IMR-90 (cell line): ENCODE data around the gene RGS19. TPM values are rescaled to one million over a fixed set of nuclear protein-coding genes. Genes with fewer than 3 reads are reported as not detected.
A peak's percentile ranks its signal among the peaks of the same experiment; 100 is the strongest.

ENCODE experiments used
- ATAC-seq: fragments of 200-7000 bp; cut with Tn5 transposase; 2 replicates; pipeline ENCODE4 v1.9.1; 2020; ENCODE audit warnings: low read depth, mild to moderate bottlenecking, moderate library complexity
- BruUV-seq: library from RNA; stranded (reverse); fragments of 400-500 nt; replicated peaks from 2 replicates; lab custom pipeline; 2021; lab: Mats Ljungman, UMichigan
- CTCF ChIA-PET: fragments of 300-600 bp; formaldehyde crosslinking; extraction: SDS; loops from one replicate; lab custom pipeline; 2021; ENCODE audit warnings: antibody characterized with exemption; lab: Yijun Ruan, JAX
- POLR2A ChIA-PET: fragments of 300-600 bp; sonication (Branson Sonifier 250); formaldehyde crosslinking; loops from one replicate; lab custom pipeline; 2022; ENCODE audit warnings: antibody characterized with exemption; ENCODE audit not compliant: unreplicated experiment; lab: Charles Lee
- DNase-seq: peaks from one replicate; pipeline ENCODE4 v3.0.0; 2013
- H2AFZ ChIP-seq: replicated peaks from 2 replicates; pipeline ENCODE3; 2013; ENCODE audit warnings: low read length, mild to moderate bottlenecking; ENCODE audit not compliant: poor library complexity
- H2AK5ac ChIP-seq: 2 replicates; pipeline ENCODE4 v1.6.1; 2013; ENCODE audit warnings: low read depth, low read length, inconsistent platforms
- H2AK9ac ChIP-seq: replicated peaks from 2 replicates; pipeline ENCODE3; 2013; ENCODE audit warnings: mild to moderate bottlenecking, low read depth, low read length, moderate library complexity; ENCODE audit not compliant: poor library complexity
- H2BK120ac ChIP-seq: 2 replicates; pipeline ENCODE4 v1.6.1; 2013; ENCODE audit warnings: low read depth, low read length, inconsistent platforms
- H2BK15ac ChIP-seq: 3 replicates; pipeline ENCODE4 v1.6.1; 2013; ENCODE audit warnings: low read depth, low read length, inconsistent platforms
- H2BK20ac ChIP-seq: 2 replicates; pipeline ENCODE4 v1.6.1; 2013; ENCODE audit warnings: low read depth, mild to moderate bottlenecking, inconsistent platforms, low read length, moderate library complexity
- H2BK5ac ChIP-seq: 2 replicates; pipeline ENCODE4 v1.6.1; 2013; ENCODE audit warnings: mild to moderate bottlenecking, low read depth, low read length, inconsistent platforms; ENCODE audit not compliant: poor library complexity, severe bottlenecking
- H3K14ac ChIP-seq: replicated peaks from 2 replicates; pipeline ENCODE4 v1.6.1; 2013; ENCODE audit warnings: low read depth, low read length, inconsistent platforms
- H3K18ac ChIP-seq: 2 replicates; pipeline ENCODE4 v1.6.1; 2013; ENCODE audit warnings: low read depth, low read length, control low read depth
- H3K23ac ChIP-seq: 2 replicates; pipeline ENCODE4 v1.6.1; 2013; ENCODE audit warnings: low read depth, low read length, inconsistent platforms
- H3K27ac ChIP-seq: 2 replicates; pipeline ENCODE4 v1.5.1; 2013; ENCODE audit warnings: mild to moderate bottlenecking, control low read depth, low read length; ENCODE audit not compliant: insufficient read depth
- H3K27me3 ChIP-seq: 2 replicates; pipeline ENCODE4 v1.6.1; 2013; ENCODE audit warnings: low read length; ENCODE audit not compliant: control insufficient read depth, insufficient read depth
- H3K36me3 ChIP-seq: 2 replicates; pipeline ENCODE4 v1.6.1; 2013; ENCODE audit warnings: low read length, mixed read lengths; ENCODE audit not compliant: control insufficient read depth, insufficient read depth
- H3K4ac ChIP-seq: 2 replicates; pipeline ENCODE4 v1.6.1; 2013; ENCODE audit warnings: low read depth, low read length, inconsistent platforms
- H3K4me1 ChIP-seq: 2 replicates; pipeline ENCODE4 v1.6.1; 2013; ENCODE audit warnings: low read length, mixed read lengths; ENCODE audit not compliant: control insufficient read depth, insufficient read depth
- H3K4me2 ChIP-seq: 2 replicates; pipeline ENCODE4 v1.6.1; 2013; ENCODE audit warnings: low read depth, mild to moderate bottlenecking, control low read depth, low read length, moderate library complexity
- H3K4me3 ChIP-seq: 2 replicates; pipeline ENCODE4 v1.5.1; 2013; ENCODE audit warnings: low read depth, mild to moderate bottlenecking, control low read depth, low read length, moderate library complexity; ENCODE audit not compliant: insufficient read depth
- H3K56ac ChIP-seq: 2 replicates; pipeline ENCODE4 v1.6.1; 2013; ENCODE audit warnings: low read length, inconsistent platforms; ENCODE audit not compliant: insufficient read depth; ENCODE audit errors: extremely low read depth
- H3K79me1 ChIP-seq, 2 experiments: 2 replicates each; pipeline ENCODE4 v1.6.1; 2013; ENCODE audit warnings: low read length in 2 of 2, inconsistent platforms in 1 of 2, low read depth in 1 of 2
- H3K9ac ChIP-seq: 2 replicates; pipeline ENCODE4 v1.6.1; 2013; ENCODE audit warnings: low read depth, low read length, control low read depth
- H3K9me1 ChIP-seq: 2 replicates; pipeline ENCODE4 v1.6.1; 2013; ENCODE audit warnings: low read length, inconsistent platforms; ENCODE audit not compliant: insufficient read depth
- H3K9me3 ChIP-seq: 2 replicates; pipeline ENCODE4 v1.6.1; 2013; ENCODE audit warnings: low read length; ENCODE audit not compliant: control insufficient read depth, insufficient read depth
- H4K20me1 ChIP-seq: 2 replicates; pipeline ENCODE4 v1.6.1; 2013; ENCODE audit warnings: low read length, inconsistent platforms; ENCODE audit not compliant: insufficient read depth
- H4K5ac ChIP-seq: 2 replicates; pipeline ENCODE4 v1.6.1; 2013; ENCODE audit warnings: mild to moderate bottlenecking, low read depth, low read length, control low read depth
- H4K8ac ChIP-seq, 2 experiments: 2 replicates each; pipeline ENCODE4 v1.6.1; 2013; ENCODE audit warnings: low read depth in 2 of 2, low read length in 2 of 2, control low read depth in 1 of 2, inconsistent platforms in 1 of 2
- H4K91ac ChIP-seq: 2 replicates; pipeline ENCODE4 v1.6.1; 2013; ENCODE audit warnings: low read depth, low read length, inconsistent platforms; ENCODE audit not compliant: insufficient read depth
- CEBPB ChIP-seq: IDR thresholded peaks from 2 replicates; pipeline ENCODE4 v1.6.1; 2012; ENCODE audit warnings: low read depth, low read length, improper control_type of control experiment
- CHD1 ChIP-seq: IDR thresholded peaks from 2 replicates; pipeline ENCODE4 v1.6.1; 2012; ENCODE audit warnings: low read depth, low read length, improper control_type of control experiment
- CTCF ChIP-seq: conservative IDR thresholded peaks from 2 replicates; pipeline ENCODE4 v1.5.1; 2012; ENCODE audit warnings: mild to moderate bottlenecking, low read depth, low read length, improper control_type of control experiment
- ELK1 ChIP-seq: fragments of 150-350 bp; IDR thresholded peaks from 2 replicates; pipeline ENCODE4 v1.6.1; 2016; ENCODE audit warnings: low read depth, mild to moderate bottlenecking, low read length, moderate library complexity, borderline replicate concordance
- MAFK ChIP-seq: IDR thresholded peaks from 2 replicates; pipeline ENCODE4 v1.6.1; 2012; ENCODE audit warnings: low read depth, low read length, improper control_type of control experiment
- MAZ ChIP-seq: IDR thresholded peaks from 2 replicates; pipeline ENCODE4 v1.6.1; 2012; ENCODE audit warnings: low read depth, mild to moderate bottlenecking, low read length, improper control_type of control experiment, moderate library complexity, borderline replicate concordance
- MXI1 ChIP-seq: IDR thresholded peaks from 2 replicates; pipeline ENCODE4 v1.6.1; 2012; ENCODE audit warnings: low read depth, mild to moderate bottlenecking, low read length, moderate library complexity, borderline replicate concordance
- NFE2L2 ChIP-seq: fragments of 150-350 bp; IDR thresholded peaks from 2 replicates; pipeline ENCODE4 v1.6.1; 2016; ENCODE audit warnings: low read depth, mild to moderate bottlenecking, low read length
- POLR2A ChIP-seq: IDR thresholded peaks from 2 replicates; pipeline ENCODE4 v1.6.1; 2012; ENCODE audit warnings: mild to moderate bottlenecking, low read depth, low read length
- RAD21 ChIP-seq: IDR thresholded peaks from 2 replicates; pipeline ENCODE4 v1.6.1; 2012; ENCODE audit warnings: low read length, improper control_type of control experiment
- RCOR1 ChIP-seq: IDR thresholded peaks from 2 replicates; pipeline ENCODE4 v1.6.1; 2012; ENCODE audit warnings: mild to moderate bottlenecking, low read length, improper control_type of control experiment; ENCODE audit not compliant: insufficient replicate concordance
- RFX5 ChIP-seq: IDR thresholded peaks from 2 replicates; pipeline ENCODE4 v1.8.0; 2012; ENCODE audit warnings: low read depth, mild to moderate bottlenecking, low read length, moderate library complexity
- SMC3 ChIP-seq: fragments of 150-350 bp; IDR thresholded peaks from 2 replicates; pipeline ENCODE4 v1.6.1; 2016; ENCODE audit warnings: low read depth, mild to moderate bottlenecking, antibody characterized with exemption, low read length, moderate library complexity
- USF2 ChIP-seq: fragments of 150-350 bp; IDR thresholded peaks from 2 replicates; pipeline ENCODE4 v1.6.1; 2017; ENCODE audit warnings: mild to moderate bottlenecking, antibody characterized with exemption, low read length, low read depth
- WGBS, 2 experiments: methylation state at CpG; one replicate each; pipeline versions ENCODE4 v1.1.5 to v1.1.7; 2013; ENCODE audit warnings: missing lambda C conversion rate in 2 of 2; ENCODE audit not compliant: insufficient read length in 1 of 2; ENCODE audit errors: extremely low coverage in 2 of 2; 5-methylcytosine and 5-hydroxymethylcytosine counted together
- dilution Hi-C: fragments of 300-500 bp; cut with HindIII; formaldehyde crosslinking; loops from one replicate; pipeline ENCODE4 v1.14.3; 2018; ENCODE audit warnings: low sequenced_read_pairs; ENCODE audit not compliant: unreplicated experiment
- in situ Hi-C: fragments of 300-500 bp; cut with MboI; formaldehyde crosslinking; loops from 3 replicates; pipeline ENCODE4 v1.14.3; 2019; ENCODE audit warnings: low sequenced_read_pairs, inconsistent platforms, mixed read lengths
- intact Hi-C: fragments of 100-400 bp; cut with micrococcal nuclease; formaldehyde crosslinking; loops from 2 replicates; pipeline ENCODE4 v1.10.0; 2022
- polyA plus RNA-seq, 3 experiments: library from polyadenylated mRNA; depleted of rRNA; stranded (reverse); fragments of >200 nt; gene quantifications; 2 replicates each; pipeline ENCODE4 v1.2.3, GENCODE V29; 2012; ENCODE audit warnings: low replicate concordance in 1 of 3
- total RNA-seq: library from RNA; depleted of rRNA; stranded (reverse); fragments of >200 nt; gene quantifications from 2 replicates; pipeline ENCODE4 v1.2.3, GENCODE V29; 2012

The RGS19 gene
- total and polyA plus RNA-seq, 2 of the 4 experiments (the other 2 are of a cell fraction): 7.7 to 17.5 TPM

- Histone ChIP-seq H3K4ac (no peak overlapping the region), H2BK120ac (no peak overlapping the region), H3K4me1 (no peaks in the 10 kb centered on the region), H3K36me3 (peaks cover 26% of the 10 kb centered on the region; the same call in 1 of the 2 replicates), H4K8ac (no peak overlapping the region), H3K56ac (no peak overlapping the region), H3K18ac (no peak overlapping the region), H2BK20ac (no peak overlapping the region), H4K91ac (no peak overlapping the region), H3K9ac (no peak overlapping the region), H3K9me1 (no peaks in the 10 kb centered on the region), H3K79me1 (no peaks in the 10 kb centered on the region), H3K23ac (no peak overlapping the region), H3K14ac (no peak overlapping the region), H2AK9ac (no peak overlapping the region), H4K20me1 (no peaks in the 10 kb centered on the region; the same call in none of the 2 replicates), H3K9me3 (no peaks in the 10 kb centered on the region), H3K4me2 (no peak overlapping the region), H2AFZ (peak overlapping the region; percentile 32), H3K4me3 (no peak overlapping the region), H2BK5ac (no peak overlapping the region), H3K27ac (no peak overlapping the region), H4K5ac (no peak overlapping the region), H3K27me3 (no peaks in the 10 kb centered on the region), H2AK5ac (no peak overlapping the region), H2BK15ac (no peak overlapping the region)
- intact Hi-C loops (no loop called here), in situ Hi-C loops (no loop called here), dilution Hi-C loops (no loop called here)
- ATAC-seq (no peak), DNase-seq (no peak)
- ChIA-PET CTCF (no interaction called here), POLR2A (interaction anchor here (0.9 kb wide), 1 partner anchor 9 kb away, joined by 3 read pairs; the partner anchor contains the start of gene TCEA2)
- BruUV-seq: no TSS peak
- WGBS, 2 experiments: 82% methylated on average over 14 of the region's 30 CpGs; no CpG with 5 or more reads in 1 of the 2 experiments
- TF ChIP-seq CHD1 (no peak), MAZ (no peak), MAFK (no peak), USF2 (no peak), POLR2A (no peak), MXI1 (no peak), CEBPB (no peak), RFX5 (no peak), ELK1 (no peak), NFE2L2 (no peak), CTCF (no peak), SMC3 (no peak), RAD21 (no peak), RCOR1 (no peak)
Observed at GRCh38 chr20:64071341-64072332, 7.7 kb downstream of the RGS19 start.
